Measurements from ENCODE around the gene SLC6A3. TPM values are rescaled to one million over a fixed set of nuclear protein-coding genes. Genes with fewer than 3 reads are reported as not detected.

Gene SLC6A3
- total and polyA plus RNA-seq, 2 donors (not counting 1 experiment from before 2014, with no cell fraction given) = 0.01 to 0.15 TPM

DNA sequence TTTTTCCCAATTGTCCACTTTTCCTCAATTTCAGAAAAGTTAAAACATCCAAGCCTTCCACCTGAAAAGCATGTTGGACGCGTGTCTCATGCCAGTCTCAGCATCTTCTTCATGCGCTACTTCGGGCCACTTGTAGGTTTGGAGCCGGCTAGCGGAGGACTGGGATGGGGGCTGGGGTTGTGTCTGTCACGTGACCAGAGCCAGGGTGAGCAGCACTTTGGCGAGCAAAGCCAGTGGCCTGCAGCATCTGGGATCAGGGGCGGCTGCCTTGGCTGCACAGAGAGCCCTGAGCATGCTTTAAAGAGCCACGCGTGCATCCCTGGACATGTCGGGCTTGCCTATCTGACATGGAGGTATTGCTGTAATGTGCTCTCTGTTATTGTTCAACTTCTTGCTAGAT lies 41.2 kb downstream of the SLC6A3 start:
- H4K20me1 ChIP-seq (ENCODE audit: control insufficient read depth, insufficient read depth, low read length, poor library complexity, severe bottlenecking) = no peaks in the 10 kb centered on the region
- ATAC-seq (ENCODE audit: low read depth) = no peak
- Mint-ChIP-seq H3K27me3 (peaks cover 21% of the 10 kb centered on the region), H3K4me3 (no peak overlapping the region), H3K4me1 (no peaks in the 10 kb centered on the region), H3K9me3 (ENCODE audit: insufficient read depth) (no peaks in the 10 kb centered on the region), H3K27ac (no peak overlapping the region)
- peaks cover 0 to 14% (median 0%) of the 10 kb centered on the region in 4 experiments for H3K27me3 ChIP-seq (replicated peaks in 1 of 4; ENCODE audit: control extremely low read depth in 1 of 4, control insufficient read depth in 3 of 4, insufficient read depth in 4 of 4, low read length in 3 of 4)
- H2AFZ ChIP-seq (ENCODE audit: insufficient read depth, low read depth, low read length, poor library complexity, severe bottlenecking) = no peak overlapping the region
- intact Hi-C loops (cut with micrococcal nuclease) = no loop called here
- ChIA-PET POLR2A (no interaction called here), CTCF (no interaction called here)
- no peaks in the 10 kb centered on the region for H3K79me2 ChIP-seq (ENCODE audit: control insufficient read depth, insufficient read depth, low read length)
- no peaks in the 10 kb centered on the region for H3K36me3 ChIP-seq (replicated peaks in 1 of 2; ENCODE audit: control extremely low read depth in 1 of 2, control insufficient read depth in 1 of 2, extremely low read depth in 1 of 2, insufficient read depth in 2 of 2, low read length in 1 of 2)
- H3K4me3 ChIP-seq (ENCODE audit: control extremely low read depth in 1 of 5, extremely low read depth in 1 of 5, insufficient read depth in 1 of 5, low read depth in 2 of 5, low read length in 4 of 5) = no peak overlapping the region
- WGBS (ENCODE audit: insufficient coverage) = 79% methylated on average over 8 of the region's 12 CpGs
- no peak overlapping the region for H3K9ac ChIP-seq (ENCODE audit: low read length)
- H3K4me2 ChIP-seq (replicated peaks; ENCODE audit: low read depth, low read length, poor library complexity, severe bottlenecking) = no peak overlapping the region
- peaks cover 0 to 5% (median 0%) of the 10 kb centered on the region in 3 donors for H3K9me3 ChIP-seq (ENCODE audit: control extremely low read depth in 1 of 3, control insufficient read depth in 2 of 3, insufficient read depth in 1 of 3, low read length in 2 of 3)
- TF ChIP-seq EZH2 (IDR thresholded peaks at IDR 0.05; ENCODE audit: borderline replicate concordance, insufficient read depth, low read depth, low read length, poor library complexity, severe bottlenecking) = no peak
- TF ChIP-seq, protein P1, sequence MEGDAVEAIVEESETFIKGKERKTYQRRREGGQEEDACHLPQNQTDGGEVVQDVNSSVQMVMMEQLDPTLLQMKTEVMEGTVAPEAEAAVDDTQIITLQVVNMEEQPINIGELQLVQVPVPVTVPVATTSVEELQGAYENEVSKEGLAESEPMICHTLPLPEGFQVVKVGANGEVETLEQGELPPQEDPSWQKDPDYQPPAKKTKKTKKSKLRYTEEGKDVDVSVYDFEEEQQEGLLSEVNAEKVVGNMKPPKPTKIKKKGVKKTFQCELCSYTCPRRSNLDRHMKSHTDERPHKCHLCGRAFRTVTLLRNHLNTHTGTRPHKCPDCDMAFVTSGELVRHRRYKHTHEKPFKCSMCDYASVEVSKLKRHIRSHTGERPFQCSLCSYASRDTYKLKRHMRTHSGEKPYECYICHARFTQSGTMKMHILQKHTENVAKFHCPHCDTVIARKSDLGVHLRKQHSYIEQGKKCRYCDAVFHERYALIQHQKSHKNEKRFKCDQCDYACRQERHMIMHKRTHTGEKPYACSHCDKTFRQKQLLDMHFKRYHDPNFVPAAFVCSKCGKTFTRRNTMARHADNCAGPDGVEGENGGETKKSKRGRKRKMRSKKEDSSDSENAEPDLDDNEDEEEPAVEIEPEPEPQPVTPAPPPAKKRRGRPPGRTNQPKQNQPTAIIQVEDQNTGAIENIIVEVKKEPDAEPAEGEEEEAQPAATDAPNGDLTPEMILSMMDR (IDR thresholded peaks at IDR 0.05) = no peak
- H3K4me1 ChIP-seq (ENCODE audit: control insufficient read depth in 2 of 2, insufficient read depth in 2 of 2, low read length in 2 of 2) = no peaks in the 10 kb centered on the region
- no peak for DNase-seq
- H3K27ac ChIP-seq (ENCODE audit: low read length in 2 of 2) = no peak overlapping the region

- no peak for TF ChIP-seq EZH2 (IDR thresholded peaks at IDR 0.05; ENCODE audit: borderline replicate concordance, insufficient read depth, low read depth, low read length, poor library complexity, severe bottlenecking)
- TF ChIP-seq, protein P1 (IDR thresholded peaks at IDR 0.05) = no peak
- no peak for ATAC-seq (ENCODE audit: low read depth)
- H3K4me1 Mint-ChIP-seq = no peaks in the 10 kb centered on the region
- ChIA-PET CTCF (no interaction called here), POLR2A (no interaction called here)
- Histone ChIP-seq H3K27me3 (replicated peaks in 1 of 4; ENCODE audit: control extremely low read depth in 1 of 4, control insufficient read depth in 3 of 4, insufficient read depth in 4 of 4, low read length in 3 of 4) (peaks cover 0 to 8% (median 0%) of the 10 kb centered on the region in 4 experiments), H3K4me3 (ENCODE audit: control extremely low read depth in 1 of 5, extremely low read depth in 1 of 5, insufficient read depth in 1 of 5, low read depth in 2 of 5, low read length in 4 of 5) (no peak overlapping the region), H3K9ac (ENCODE audit: low read length) (no peak overlapping the region), H3K9me3 (ENCODE audit: control extremely low read depth in 1 of 3, control insufficient read depth in 2 of 3, insufficient read depth in 1 of 3, low read length in 2 of 3) (peaks cover 0 to 5% (median 0%) of the 10 kb centered on the region in 3 donors), H3K4me2 (replicated peaks; ENCODE audit: low read depth, low read length, poor library complexity, severe bottlenecking) (no peak overlapping the region), H2AFZ (ENCODE audit: insufficient read depth, low read depth, low read length, poor library complexity, severe bottlenecking) (no peak overlapping the region), H4K20me1 (ENCODE audit: control insufficient read depth, insufficient read depth, low read length, poor library complexity, severe bottlenecking) (no peaks in the 10 kb centered on the region), H3K79me2 (ENCODE audit: control insufficient read depth, insufficient read depth, low read length) (no peaks in the 10 kb centered on the region), H3K27ac (ENCODE audit: low read length in 2 of 2) (no peak overlapping the region), H3K4me1 (ENCODE audit: control insufficient read depth in 2 of 2, insufficient read depth in 2 of 2, low read length in 2 of 2) (no peaks in the 10 kb centered on the region), H3K36me3 (replicated peaks in 1 of 2; ENCODE audit: control extremely low read depth in 1 of 2, control insufficient read depth in 1 of 2, extremely low read depth in 1 of 2, insufficient read depth in 2 of 2, low read length in 1 of 2) (no peaks in the 10 kb centered on the region)
- DNase-seq = no peak
- no peak overlapping the region for H3K4me3 Mint-ChIP-seq
- intact Hi-C loops (cut with micrococcal nuclease) = no loop called here
- WGBS (ENCODE audit: insufficient coverage) = 91% methylated on average over 24 of the region's 24 CpGs
- no peak overlapping the region for H3K27ac Mint-ChIP-seq
- no peaks in the 10 kb centered on the region for H3K9me3 Mint-ChIP-seq (ENCODE audit: insufficient read depth)
- H3K27me3 Mint-ChIP-seq = peaks cover 26% of the 10 kb centered on the region
Measured at GRCh38 chr5:1402611-1403255, 42.5 kb downstream of the SLC6A3 start.

Measured in B cell (primary cell).